GM13976 (cell line): ENCODE data around the gene FGF14.
"Not testable (repeated sequence)": the region's sequence is repeated elsewhere in the genome, so short reads cannot be mapped to it uniquely, and the experiment has no call there.

Source experiments
- DNase-seq: peaks from one replicate; pipeline ENCODE4 v3.0.0; 2012; ENCODE audit warnings: low spot score
- CTCF ChIP-seq: IDR thresholded peaks from 2 replicates; pipeline ENCODE4 v1.5.1; 2012; ENCODE audit warnings: borderline replicate concordance, mild to moderate bottlenecking; ENCODE audit not compliant: insufficient read depth; ENCODE audit errors: extremely low read depth, missing control alignments, control extremely low read depth
- in situ Hi-C: fragments of 300-500 bp; cut with MboI; formaldehyde crosslinking; loops from one replicate; pipeline ENCODE4 v1.12.0; 2022; ENCODE audit warnings: low sequenced_read_pairs, mixed read lengths, inconsistent platforms; ENCODE audit not compliant: unreplicated experiment

Gene FGF14

DNA sequence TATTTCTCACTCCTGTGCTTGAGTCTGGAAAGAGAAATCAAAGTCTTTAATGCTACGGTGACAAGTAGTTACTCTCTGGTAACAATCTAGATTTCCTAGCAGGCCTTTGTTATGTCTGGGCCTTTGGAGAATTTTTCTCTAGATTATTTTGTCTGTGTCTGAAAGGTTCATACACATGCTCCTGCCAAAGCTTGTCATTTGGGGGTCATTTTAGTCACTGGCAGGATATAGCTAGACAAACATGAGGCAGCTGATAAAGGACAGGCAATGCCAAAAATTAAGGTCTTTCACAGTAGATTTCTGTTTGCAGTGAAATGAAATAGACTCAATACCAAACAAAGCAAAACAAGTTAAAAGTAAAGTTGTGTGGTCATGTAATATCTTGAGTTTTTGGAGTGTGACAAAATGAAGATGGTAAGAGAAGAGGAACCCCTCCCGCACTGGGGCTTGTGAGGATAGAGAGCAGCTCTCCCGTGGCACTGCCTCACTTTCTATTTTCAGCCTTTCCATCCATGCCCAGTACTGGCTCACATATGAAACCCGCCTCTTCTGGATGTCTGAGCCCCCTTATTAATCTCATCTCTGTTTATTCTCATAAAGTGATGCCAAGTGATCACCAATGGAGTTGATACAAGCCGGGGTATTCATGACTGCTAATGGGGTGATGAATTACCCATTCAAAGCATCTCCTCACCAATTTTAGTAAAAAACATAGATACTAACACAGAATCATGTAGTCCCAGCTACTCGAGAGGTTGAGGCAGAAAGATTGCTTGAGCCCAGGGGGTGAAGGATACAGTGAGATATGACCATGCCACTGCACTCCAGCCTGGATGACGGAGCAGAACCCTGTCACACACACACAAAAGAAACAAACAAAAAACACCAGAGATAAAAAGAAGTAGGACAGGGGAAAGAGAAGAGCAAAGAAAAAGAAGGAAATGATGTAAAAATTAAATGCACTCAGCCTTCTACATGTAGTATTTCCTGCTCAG, 389.3 kb downstream of the FGF14 start:
- in situ Hi-C loops = no loop called here
- DNase-seq = no peak
- TF ChIP-seq CTCF = no peak

DNA sequence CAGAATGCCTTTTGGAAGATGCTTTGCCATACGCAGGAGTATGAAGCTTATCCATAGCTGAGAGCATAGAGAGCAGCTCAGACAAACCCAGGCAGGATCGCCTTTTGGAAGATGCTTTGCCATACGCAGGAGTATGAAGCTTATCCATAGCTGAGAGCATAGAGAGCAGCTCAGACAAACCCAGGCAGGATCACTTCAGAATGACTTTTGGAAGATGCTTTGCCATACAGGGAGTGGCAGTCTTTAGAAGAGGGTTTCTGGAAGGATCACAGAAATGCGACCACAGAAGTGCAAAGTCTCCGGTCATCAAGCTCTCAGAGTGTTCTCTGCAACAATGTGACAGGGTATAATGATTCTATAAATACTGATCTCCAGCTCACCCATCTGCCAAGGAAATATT, 390.4 kb downstream of the FGF14 start:
- not testable (repeated sequence) for DNase-seq

DNA sequence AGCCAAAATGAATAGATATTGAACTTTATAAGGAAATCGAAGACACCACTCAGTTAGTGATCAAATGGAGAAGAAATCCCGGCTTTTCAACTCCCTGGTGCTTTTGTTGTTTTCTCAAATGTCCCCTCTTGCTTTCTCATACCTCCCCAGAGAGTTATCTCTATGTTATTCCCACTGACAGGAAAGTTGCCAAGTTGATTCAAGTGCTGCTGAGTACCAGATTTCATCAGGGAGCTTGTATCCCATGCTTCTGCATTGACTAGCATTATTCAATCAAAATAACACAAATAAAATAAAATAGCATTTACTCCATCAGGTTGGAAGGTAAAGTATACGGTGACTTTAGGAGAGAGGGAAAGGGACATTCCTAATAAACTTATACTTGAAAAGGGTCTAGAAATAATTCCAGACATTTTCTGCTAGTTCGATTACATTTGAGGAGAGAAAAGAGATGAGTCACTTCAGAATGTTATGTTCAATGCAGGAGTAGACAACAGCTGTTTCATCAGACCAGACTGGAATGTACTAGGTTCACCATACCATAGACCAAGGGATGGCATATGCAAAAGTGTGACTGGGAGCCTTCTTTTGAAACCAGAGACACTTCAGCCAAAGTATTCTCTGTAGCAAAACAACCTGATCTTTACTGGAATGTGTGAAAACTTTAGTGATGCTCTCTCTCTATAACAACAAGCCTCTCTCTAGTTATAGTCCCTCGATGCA, 397.8 kb downstream of the FGF14 start:
- in situ Hi-C loops = no loop called here
- DNase-seq = no peak
- TF ChIP-seq CTCF = no peak

More for the DNA sequence above, 390.4 kb downstream of the FGF14 start:
- in situ Hi-C loops = not testable (repeated sequence)

- in situ Hi-C loops = no loop called here
- no peak for TF ChIP-seq CTCF
- DNase-seq = no peak
These were observed 399.6 kb downstream of the FGF14 start for GRCh38 chr13:102002287-102002686.

DNA sequence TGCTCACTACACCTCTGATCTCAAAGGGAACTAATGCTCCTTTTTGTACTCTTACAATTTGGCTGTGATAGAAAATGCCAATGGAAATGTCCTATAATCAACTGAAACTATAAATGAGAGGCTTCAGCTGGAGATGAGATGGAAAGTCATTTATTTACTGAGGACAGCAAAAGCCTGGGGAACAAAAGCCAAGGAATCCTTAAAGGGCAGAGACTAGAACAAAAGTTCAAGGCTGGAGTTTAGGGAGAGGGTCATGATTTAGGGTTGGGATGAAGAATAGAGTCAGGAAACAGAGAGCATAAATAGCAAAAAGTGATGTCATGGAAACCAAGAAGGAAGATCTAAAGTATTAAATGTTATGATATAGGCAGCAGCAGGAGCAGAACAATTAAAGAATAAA, 401.1 kb downstream of the FGF14 start:
- in situ Hi-C loops = no loop called here
- no peak for DNase-seq
- TF ChIP-seq CTCF = no peak

- in situ Hi-C loops = no loop called here
- no peak for TF ChIP-seq CTCF
These were observed 403.7 kb downstream of the FGF14 start for GRCh38 chr13:101998129-101998528.

GRCh38 chr13:101996954-101997353, 404.9 kb downstream of the FGF14 start:
- no peak for DNase-seq
- no peak for TF ChIP-seq CTCF
- in situ Hi-C loops = no loop called here

More at GRCh38 chr13:101998129-101998528, 403.7 kb downstream of the FGF14 start:
- no peak for DNase-seq
